Spleen (tissue), 11 donors: Measurements from ENCODE around the gene LIMD2. TPM values are rescaled to one million over a fixed set of nuclear protein-coding genes. Genes with fewer than 3 reads are reported as not detected.

ENCODE experiments used
- DNase-seq: peaks from one replicate; pipeline ENCODE4 v3.0.0-alpha.2; 2020
- H3K27ac ChIP-seq, 8 donors: fragments of 200-600 bp; sonication (generic) in 7 of 8; 1 replicate in 4 of 8; 2 replicates in 4 of 8; pipeline versions ENCODE4 v1.5.0 to v1.8.0; 2016 to 2021; ENCODE audit warnings: inconsistent platforms in 4 of 8, mild to moderate bottlenecking in 4 of 8, moderate library complexity in 1 of 8
- H3K27me3 ChIP-seq, 7 donors: fragments of 200-600 bp; sonication (generic) in 6 of 7; replicated peaks in 1 of 7; 1 replicate in 4 of 7; 2 replicates in 3 of 7; pipeline versions ENCODE4 v1.5.0 to v1.8.0; 2016 to 2021; ENCODE audit warnings: inconsistent platforms in 3 of 7, mild to moderate bottlenecking in 1 of 7
- H3K36me3 ChIP-seq, 6 donors: fragments of 200-600 bp; sonication (generic) in 5 of 6; 1 replicate in 4 of 6; 2 replicates in 2 of 6; pipeline versions ENCODE4 v1.5.0 to v1.8.0; 2016 to 2021; ENCODE audit warnings: inconsistent platforms in 2 of 6
- H3K4me1 ChIP-seq, 6 donors: fragments of 200-600 bp; sonication (generic) in 5 of 6; 1 replicate in 3 of 6; 2 replicates in 3 of 6; pipeline versions ENCODE4 v1.5.0 to v1.8.0; 2016 to 2021; ENCODE audit warnings: inconsistent platforms in 3 of 6
- H3K4me3 ChIP-seq, 8 donors: fragments of 200-600 bp; sonication (generic) in 7 of 8; 1 replicate in 4 of 8; 2 replicates in 4 of 8; pipeline versions ENCODE4 v1.5.0 to v1.8.0; 2016 to 2021; ENCODE audit warnings: inconsistent platforms in 4 of 8, mild to moderate bottlenecking in 4 of 8, moderate library complexity in 2 of 8
- H3K9me3 ChIP-seq, 8 donors: fragments of 200-600 bp; sonication (generic) in 7 of 8; 1 replicate in 4 of 8; 2 replicates in 4 of 8; pipeline versions ENCODE4 v1.5.0 to v1.8.0; 2016 to 2021; ENCODE audit warnings: inconsistent platforms in 4 of 8
- CTCF ChIP-seq, 11 experiments: fragments of 200-600 bp in 7 of 11; fragments of 450-650 bp in 4 of 11; sonication (generic) in 4 of 11; IDR thresholded peaks in 8 of 11; conservative IDR thresholded peaks in 3 of 11; 1 replicate in 7 of 11; 2 replicates in 4 of 11; pipeline versions ENCODE4 v1.4.0 to v1.8.0; 2016 to 2021; ENCODE audit warnings: antibody characterized with exemption in 11 of 11, inconsistent platforms in 4 of 11, mild to moderate bottlenecking in 1 of 11
- POLR2A ChIP-seq, 3 donors: fragments of 450-650 bp; IDR thresholded peaks; one replicate each; pipeline ENCODE4 v1.5.1; 2017; ENCODE audit warnings: antibody characterized with exemption in 3 of 3, mild to moderate bottlenecking in 1 of 3
- POLR2AphosphoS5 ChIP-seq, 3 donors: sonication (generic); formaldehyde crosslinking; IDR thresholded peaks; one replicate each; pipeline ENCODE4 v1.5.1; 2017; ENCODE audit warnings: antibody characterized with exemption in 3 of 3
- WGBS, 5 donors: extraction: QIAGEN DNeasy Blood & Tissue Kit in 3 of 5; methylation state at CpG; one replicate each; pipeline versions ENCODE4 v1.1.5 to v1.1.7; 2013 to 2018; 5-methylcytosine and 5-hydroxymethylcytosine counted together
- intact Hi-C: fragments of 100-400 bp; cut with DNase I; formaldehyde crosslinking; loops from one replicate; pipeline ENCODE4 v1.15.0; 2023; ENCODE audit warnings: low total_unique reads
- polyA plus RNA-seq, 3 donors: library from polyadenylated mRNA; stranded (reverse); fragments of 200-250 nt; gene quantifications; one replicate each; pipeline ENCODE4 v1.2.1, GENCODE V29; 2013
- total RNA-seq, 7 donors: library from RNA; depleted of rRNA in 3 of 7; stranded (reverse); fragments of >200 nt in 3 of 7; fragmentation: NEBNext Ultra II Directional in 4 of 7; extraction: Animal tissue kit (Norgen Biotek cat#: 25700) in 4 of 7; gene quantifications; one replicate each; pipeline versions ENCODE4 v1.1.0 to v1.2.1, GENCODE V29; 2016 to 2021
- donor health status: healthy with polysubstance abuse.
- donor health status: DM: no; HTN: no; CAD: no; lungs with moderate emphysema.
- donor health status: DM: no; HTN: no; CAD: no.
- donor health status: Bipolar disorder and iron deficiency.
- donor health status: healthy.
- donor health status: DM: no; HTN: no; CAD: no.
- donor health status: DM: yes; HTN: yes; CAD: no.

Gene LIMD2
- total and polyA plus RNA-seq, 10 donors, result 211 to 554 (median 304) TPM

DNA sequence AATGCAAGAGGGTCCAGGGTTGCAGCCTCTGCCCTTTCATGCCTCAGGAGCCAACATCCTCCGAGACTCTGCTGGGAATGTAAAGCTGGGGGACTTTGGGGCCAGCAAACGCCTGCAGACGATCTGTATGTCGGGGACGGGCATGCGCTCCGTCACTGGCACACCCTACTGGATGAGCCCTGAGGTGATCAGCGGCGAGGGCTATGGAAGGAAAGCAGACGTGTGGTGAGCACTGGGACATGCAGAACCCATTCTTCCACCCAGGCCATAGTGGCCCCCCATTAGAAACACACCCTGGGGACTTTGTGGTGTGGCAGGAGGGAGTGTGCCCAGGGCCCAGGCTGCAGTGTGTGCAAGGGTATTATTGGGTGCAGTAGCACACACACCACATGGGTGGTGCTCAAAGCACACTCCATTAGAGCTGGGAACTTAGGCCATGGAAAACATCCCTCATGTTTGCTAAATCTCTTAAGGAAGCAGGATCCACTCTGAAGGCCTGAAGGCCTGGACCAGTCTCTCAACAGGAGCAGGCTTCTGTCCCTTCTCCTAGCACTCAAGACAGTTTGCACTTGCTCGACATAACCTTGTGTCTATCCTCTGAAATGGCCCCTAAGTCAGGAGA lies 7.6 kb downstream of the LIMD2 start:
- Histone ChIP-seq H3K4me1 (peaks cover 22 to 50% (median 34%) of the 10 kb centered on the region in 6 donors), H3K4me3 (no peak overlapping the region), H3K9me3 (no peaks in the 10 kb centered on the region), H3K27me3 (no peaks in the 10 kb centered on the region), H3K27ac (peak overlapping the region in 2 of 8 donors; percentile 20 to 100), H3K36me3 (peaks cover 5 to 100% (median 72%) of the 10 kb centered on the region in 6 donors)
- DNase-seq, result peak; percentile 70
- TF ChIP-seq POLR2A (IDR thresholded peaks at IDR 0.05) (no peak), POLR2AphosphoS5 (IDR thresholded peaks at IDR 0.05) (peak; percentile 20 to 64 (median 24)), CTCF (IDR thresholded peaks at IDR 0.05 in 8 of 11, conservative IDR thresholded peaks at IDR 0.05 in 3 of 11) (no peak)
- 93 to 96% (median 93%) methylated on average over 5 to 11 of the region's 11 CpGs for WGBS, 5 donors
- intact Hi-C loops, result loop anchor here (10.0 kb wide), 3 partner anchors 52 to 132 kb away; partner anchors contain the start of genes FTSJ3, MAP3K3, PSMC5 and STRADA

DNA sequence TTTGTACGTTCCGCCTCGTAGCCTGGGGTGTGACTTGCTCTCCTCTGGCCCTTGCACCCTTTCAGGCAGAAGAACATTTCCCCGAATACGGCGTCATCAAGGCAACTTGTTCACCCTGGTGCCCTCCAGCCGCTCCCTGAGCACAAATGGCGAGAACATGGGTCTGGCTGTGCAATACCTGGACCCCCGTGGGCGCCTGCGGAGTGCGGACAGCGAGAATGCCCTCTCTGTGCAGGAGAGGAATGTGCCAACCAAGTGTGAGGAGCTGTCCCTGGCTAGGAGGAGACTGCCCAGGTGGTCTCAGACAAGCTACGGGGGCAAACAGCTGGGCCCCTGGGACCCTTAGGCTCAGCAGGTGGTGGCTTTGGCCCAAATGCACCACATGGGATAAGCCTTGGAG lies 10.4 kb downstream of the LIMD2 start:
- TF ChIP-seq CTCF (IDR thresholded peaks at IDR 0.05 in 8 of 11, conservative IDR thresholded peaks at IDR 0.05 in 3 of 11), result no peak
- TF ChIP-seq POLR2A (IDR thresholded peaks at IDR 0.05), result no peak
- TF ChIP-seq POLR2AphosphoS5 (IDR thresholded peaks at IDR 0.05), result peak in 1 of 3 donors; percentile 63
- 97 to 99% (median 98%) methylated on average over 13 to 14 of the region's 14 CpGs for WGBS, 5 donors
- DNase-seq, result peak; percentile 64

GRCh38 chr17:63688396-63689020 lies 11.4 kb downstream of the LIMD2 start:
- peaks cover 2 to 100% (median 72%) of the 10 kb centered on the region in 6 donors for H3K36me3 ChIP-seq
- no peak overlapping the region for H3K4me3 ChIP-seq
- 74 to 93% (median 84%) methylated on average over 9 to 12 of the region's 12 CpGs for WGBS, 5 donors
- intact Hi-C loops, result no loop called here
- TF ChIP-seq POLR2AphosphoS5 (IDR thresholded peaks at IDR 0.05), result no peak
- no peak for TF ChIP-seq POLR2A (IDR thresholded peaks at IDR 0.05)
- no peak for TF ChIP-seq CTCF (IDR thresholded peaks at IDR 0.05 in 8 of 11, conservative IDR thresholded peaks at IDR 0.05 in 3 of 11)
- H3K27me3 ChIP-seq, result no peaks in the 10 kb centered on the region
- DNase-seq, result peak; percentile 23
- no peaks in the 10 kb centered on the region for H3K9me3 ChIP-seq
- peaks cover 0 to 13% (median under 1%) of the 10 kb centered on the region in 6 donors for H3K4me1 ChIP-seq
- H3K27ac ChIP-seq, result no peak overlapping the region

More for the DNA sequence above, 10.4 kb downstream of the LIMD2 start:
- H3K9me3 ChIP-seq, result no peaks in the 10 kb centered on the region
- H3K4me3 ChIP-seq, result no peak overlapping the region
- H3K36me3 ChIP-seq, result peaks cover 5 to 100% (median 81%) of the 10 kb centered on the region in 6 donors
- peaks cover 0 to 22% (median 5%) of the 10 kb centered on the region in 6 donors for H3K4me1 ChIP-seq
- no peak overlapping the region for H3K27ac ChIP-seq
- intact Hi-C loops, result no loop called here
- no peaks in the 10 kb centered on the region for H3K27me3 ChIP-seq

DNA sequence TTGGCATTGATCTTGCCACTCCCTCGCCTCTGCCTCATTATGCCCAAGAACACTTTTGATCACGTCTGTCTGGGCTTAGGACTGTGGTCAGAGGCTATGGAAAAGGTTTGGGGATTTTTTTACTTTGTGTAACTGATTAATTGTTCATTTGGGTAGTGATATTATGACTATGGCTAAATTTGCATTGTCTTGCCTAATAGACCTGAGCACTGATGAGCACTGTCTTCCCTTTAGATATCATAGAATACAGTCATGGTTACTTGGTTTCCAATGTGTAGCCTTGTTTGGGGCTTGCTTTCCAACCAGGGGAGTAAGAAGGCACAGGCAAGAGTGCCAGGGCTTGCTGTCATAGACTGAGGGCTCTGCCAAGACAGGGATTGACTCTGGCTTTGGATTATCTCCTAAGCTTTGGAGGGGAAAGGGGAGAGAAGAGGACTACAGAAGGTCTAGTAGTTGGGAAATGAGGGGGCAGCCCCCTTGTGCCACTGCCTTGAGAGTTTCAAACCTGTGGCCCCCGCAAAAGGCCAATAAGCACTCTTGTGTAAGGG lies 13.7 kb downstream of the LIMD2 start:
- peaks cover 4 to 24% (median 17%) of the 10 kb centered on the region in 6 donors for H3K4me1 ChIP-seq
- no peak for DNase-seq
- H3K36me3 ChIP-seq, result peaks cover 5 to 100% (median 68%) of the 10 kb centered on the region in 6 donors
- WGBS, 5 donors, result 83 to 89% (median 86%) methylated on average over 3 of the region's 3 CpGs
- no peaks in the 10 kb centered on the region for H3K27me3 ChIP-seq
- H3K4me3 ChIP-seq, result no peak overlapping the region
- no peak for TF ChIP-seq POLR2AphosphoS5 (IDR thresholded peaks at IDR 0.05)
- no peak for TF ChIP-seq POLR2A (IDR thresholded peaks at IDR 0.05)
- TF ChIP-seq CTCF (IDR thresholded peaks at IDR 0.05 in 8 of 11, conservative IDR thresholded peaks at IDR 0.05 in 3 of 11), result no peak
- intact Hi-C loops, result no loop called here
- H3K27ac ChIP-seq, result no peak overlapping the region
- H3K9me3 ChIP-seq, result no peaks in the 10 kb centered on the region
